Loucy (cell line): Measurements from ENCODE around the gene PMEPA1.

ENCODE experiments used
- EZH2phosphoT487 ChIP-seq: fragments of 200-600 bp; IDR thresholded peaks from 2 replicates; pipeline ENCODE4 v1.6.1; 2018; ENCODE audit warnings: antibody characterized with exemption, mild to moderate bottlenecking, moderate library complexity, borderline replicate concordance
- TF ChIP-seq, protein P1 (sequence below): fragments of 200-600 bp; sonication (generic); conservative IDR thresholded peaks from 2 replicates; pipeline ENCODE4 v1.5.1; 2014; ENCODE audit warnings: mild to moderate bottlenecking, antibody characterized with exemption, low read length

DNA sequence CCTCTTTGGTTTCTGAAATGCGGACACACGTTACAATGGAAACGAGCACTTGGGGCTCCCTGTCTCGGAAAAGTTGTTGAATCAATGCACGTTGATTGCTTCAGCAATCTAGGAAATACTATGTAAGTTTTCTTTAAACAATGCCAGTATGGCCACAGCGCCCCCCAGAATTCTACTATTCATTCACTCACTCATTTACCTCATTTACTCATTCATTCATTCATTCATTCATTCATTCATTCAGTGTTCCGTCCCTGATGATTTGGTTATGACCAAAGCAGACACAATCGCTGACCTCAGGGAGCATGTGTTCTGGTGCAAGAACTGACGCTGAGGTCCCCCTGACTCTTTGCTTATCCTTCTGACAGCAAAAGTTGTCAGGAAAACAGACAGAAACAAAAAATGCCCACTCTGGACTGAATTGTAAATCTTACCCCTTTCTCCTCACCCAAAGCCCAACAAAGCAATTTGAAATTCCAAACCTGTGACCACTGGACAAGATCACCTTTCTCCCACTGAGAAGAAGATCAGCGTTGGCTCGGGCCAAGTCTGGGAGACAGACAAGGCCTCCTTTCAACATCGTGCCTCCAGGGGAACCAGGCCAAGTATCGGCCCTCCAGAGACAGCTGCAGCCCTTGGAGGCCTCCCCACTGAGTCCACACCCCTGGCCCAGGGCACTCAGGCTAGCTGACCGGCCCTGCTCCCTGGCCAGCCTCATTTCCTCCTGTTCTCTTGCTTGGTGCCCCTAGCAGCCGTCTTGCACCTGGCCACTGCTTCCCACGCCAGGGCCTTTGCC lies 15.0 kb upstream of the PMEPA1 start:
- TF ChIP-seq, protein P1, sequence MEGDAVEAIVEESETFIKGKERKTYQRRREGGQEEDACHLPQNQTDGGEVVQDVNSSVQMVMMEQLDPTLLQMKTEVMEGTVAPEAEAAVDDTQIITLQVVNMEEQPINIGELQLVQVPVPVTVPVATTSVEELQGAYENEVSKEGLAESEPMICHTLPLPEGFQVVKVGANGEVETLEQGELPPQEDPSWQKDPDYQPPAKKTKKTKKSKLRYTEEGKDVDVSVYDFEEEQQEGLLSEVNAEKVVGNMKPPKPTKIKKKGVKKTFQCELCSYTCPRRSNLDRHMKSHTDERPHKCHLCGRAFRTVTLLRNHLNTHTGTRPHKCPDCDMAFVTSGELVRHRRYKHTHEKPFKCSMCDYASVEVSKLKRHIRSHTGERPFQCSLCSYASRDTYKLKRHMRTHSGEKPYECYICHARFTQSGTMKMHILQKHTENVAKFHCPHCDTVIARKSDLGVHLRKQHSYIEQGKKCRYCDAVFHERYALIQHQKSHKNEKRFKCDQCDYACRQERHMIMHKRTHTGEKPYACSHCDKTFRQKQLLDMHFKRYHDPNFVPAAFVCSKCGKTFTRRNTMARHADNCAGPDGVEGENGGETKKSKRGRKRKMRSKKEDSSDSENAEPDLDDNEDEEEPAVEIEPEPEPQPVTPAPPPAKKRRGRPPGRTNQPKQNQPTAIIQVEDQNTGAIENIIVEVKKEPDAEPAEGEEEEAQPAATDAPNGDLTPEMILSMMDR: no peak
- no peak for TF ChIP-seq EZH2phosphoT487
